ENCODE measurements around the gene TBC1D10B. TPM values are rescaled to one million over a fixed set of nuclear protein-coding genes. Genes with fewer than 3 reads are reported as not detected.

The TBC1D10B gene
- total and polyA plus RNA-seq, 9 of the 15 experiments (the other 6 are each of a cell fraction or from before 2014, with no cell fraction given) = 2.2 to 55.4 (median 17.5) TPM

- TF ChIP-seq TEAD4 (IDR thresholded peaks at IDR 0.05; ENCODE audit: low read length) = no peak
- TF ChIP-seq TEAD4 (CRISPR knock-in tag; IDR thresholded peaks at IDR 0.05; ENCODE audit: borderline replicate concordance) = no peak
- TF ChIP-seq MXI1 (IDR thresholded peaks at IDR 0.05; ENCODE audit: low read depth, low read length) = peak; percentile 82
- TF ChIP-seq TARDBP (IDR thresholded peaks at IDR 0.05) = no peak
- TF ChIP-seq RUNX1 (IDR thresholded peaks at IDR 0.05; ENCODE audit: low read depth) = no peak
- no peak for TF ChIP-seq SRSF7 (optimal IDR thresholded peaks at IDR 0.05; ENCODE audit: low read depth, low read length)
- TF ChIP-seq CTCFL (IDR thresholded peaks at IDR 0.05; ENCODE audit: borderline replicate concordance, insufficient read depth, low read depth, low read length, poor library complexity, severe bottlenecking) = no peak
- TF ChIP-seq ZNF644 (tag; IDR thresholded peaks at IDR 0.05; ENCODE audit: low read depth) = no peak
- no peak for TF ChIP-seq ZNF584 (CRISPR knock-in tag; IDR thresholded peaks at IDR 0.05; ENCODE audit: low read depth)
- TF ChIP-seq TSHZ1 (CRISPR knock-in tag; IDR thresholded peaks at IDR 0.05) = no peak
- no peak for TF ChIP-seq STAT5B (CRISPR knock-in tag; IDR thresholded peaks at IDR 0.05)
- TF ChIP-seq EP300 (IDR thresholded peaks at IDR 0.05; ENCODE audit: low read length) = no peak
- no peak for TF ChIP-seq ATF2 (CRISPR knock-in tag; IDR thresholded peaks at IDR 0.05)
- peak; percentile 54 for TF ChIP-seq PCBP1 (IDR thresholded peaks at IDR 0.05; ENCODE audit: low read depth, low read length, poor library complexity, severe bottlenecking)
- TF ChIP-seq TRIM24 (IDR thresholded peaks at IDR 0.05) = no peak
- no peak for TF ChIP-seq ZFPM2 (CRISPR knock-in tag; IDR thresholded peaks at IDR 0.05)
- TF ChIP-seq NR1H2 (CRISPR knock-in tag; IDR thresholded peaks at IDR 0.05) = no peak
- TF ChIP-seq EP400 (IDR thresholded peaks at IDR 0.05) = peak; percentile 98
- TF ChIP-seq DMBX1 (CRISPR knock-in tag; IDR thresholded peaks at IDR 0.05; ENCODE audit: borderline replicate concordance) = no peak
- TF ChIP-seq ZNF212 (CRISPR knock-in tag; IDR thresholded peaks at IDR 0.05) = no peak
- no peak for TF ChIP-seq SAFB2 (IDR thresholded peaks at IDR 0.05; ENCODE audit: borderline replicate concordance, low read depth, low read length, severe bottlenecking)
- no peak for TF ChIP-seq TAF7 (tag; IDR thresholded peaks at IDR 0.05)
- no peak for TF ChIP-seq ZNF586 (CRISPR knock-in tag; conservative IDR thresholded peaks at IDR 0.05)
These were observed 37.0 kb upstream of the TBC1D10B start, which contains the start of gene ZNF771 (continued) for GRCh38 chr16:30407102-30407803.

Measured in K562 (cell line).